ENCODE data around the gene PRXL2A. TPM values are rescaled to one million over a fixed set of nuclear protein-coding genes. Genes with fewer than 3 reads are reported as not detected.
"Not testable (repeated sequence)": the region's sequence is repeated elsewhere in the genome, so short reads cannot be mapped to it uniquely, and the experiment has no call there.

PRXL2A gene, protein sequence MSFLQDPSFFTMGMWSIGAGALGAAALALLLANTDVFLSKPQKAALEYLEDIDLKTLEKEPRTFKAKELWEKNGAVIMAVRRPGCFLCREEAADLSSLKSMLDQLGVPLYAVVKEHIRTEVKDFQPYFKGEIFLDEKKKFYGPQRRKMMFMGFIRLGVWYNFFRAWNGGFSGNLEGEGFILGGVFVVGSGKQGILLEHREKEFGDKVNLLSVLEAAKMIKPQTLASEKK
- 0.90 and 17.7 TPM in 2 replicates for total RNA-seq (ENCODE audit: low replicate concordance)

DNA sequence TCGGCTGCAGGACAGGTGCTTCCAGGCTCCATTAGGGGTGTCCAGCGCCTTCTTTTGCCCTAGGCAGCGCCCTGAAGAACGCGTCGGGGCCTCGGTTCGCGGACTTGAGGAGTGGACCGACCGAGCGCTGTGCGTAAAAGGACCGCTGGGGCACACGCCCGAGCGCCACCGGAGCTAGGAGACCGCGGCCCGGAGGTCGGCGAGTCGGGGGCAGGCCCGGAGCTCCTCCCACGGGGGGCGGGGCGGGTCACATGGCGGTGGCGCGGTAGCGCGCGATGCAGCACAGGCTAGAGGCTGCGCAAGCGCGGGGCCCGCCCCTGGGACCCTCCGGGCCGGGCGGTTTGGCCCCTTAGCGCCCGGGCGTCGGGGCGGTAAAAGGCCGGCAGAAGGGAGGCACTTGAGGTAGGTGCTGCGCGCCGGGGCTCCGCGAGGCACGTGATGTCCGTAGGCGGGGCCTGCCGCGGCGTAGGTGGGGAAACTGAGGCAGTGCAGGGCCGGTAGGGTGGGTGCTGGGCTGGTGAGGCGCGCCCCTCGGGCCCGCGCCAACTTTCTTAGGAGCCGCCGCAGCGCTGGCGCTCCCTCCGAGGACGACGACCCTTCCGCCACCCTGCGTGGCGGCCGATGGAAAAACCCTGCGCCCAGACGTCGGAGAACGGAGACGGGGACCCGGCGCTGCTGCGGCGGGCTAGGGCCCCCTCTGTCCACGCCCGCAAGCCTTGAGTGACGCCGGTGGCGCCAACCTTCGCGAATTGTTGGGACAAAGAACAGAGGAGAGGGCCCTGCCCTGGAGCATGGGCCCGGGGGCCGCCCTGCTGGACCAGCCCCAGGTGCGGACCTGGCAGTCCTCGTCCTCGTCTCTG, at the start of gene PRXL2A:
PRXL2A (plus strand) TSS at position 310 of the 860 bp plus-strand sequence. CDS start 11,917 bp downstream, outside the sequence.
- peak within 1 kb of the TSS; percentile 50 for H3K4me3 ChIP-seq (ENCODE audit: low read depth, low read length)
- TF ChIP-seq, protein P1, sequence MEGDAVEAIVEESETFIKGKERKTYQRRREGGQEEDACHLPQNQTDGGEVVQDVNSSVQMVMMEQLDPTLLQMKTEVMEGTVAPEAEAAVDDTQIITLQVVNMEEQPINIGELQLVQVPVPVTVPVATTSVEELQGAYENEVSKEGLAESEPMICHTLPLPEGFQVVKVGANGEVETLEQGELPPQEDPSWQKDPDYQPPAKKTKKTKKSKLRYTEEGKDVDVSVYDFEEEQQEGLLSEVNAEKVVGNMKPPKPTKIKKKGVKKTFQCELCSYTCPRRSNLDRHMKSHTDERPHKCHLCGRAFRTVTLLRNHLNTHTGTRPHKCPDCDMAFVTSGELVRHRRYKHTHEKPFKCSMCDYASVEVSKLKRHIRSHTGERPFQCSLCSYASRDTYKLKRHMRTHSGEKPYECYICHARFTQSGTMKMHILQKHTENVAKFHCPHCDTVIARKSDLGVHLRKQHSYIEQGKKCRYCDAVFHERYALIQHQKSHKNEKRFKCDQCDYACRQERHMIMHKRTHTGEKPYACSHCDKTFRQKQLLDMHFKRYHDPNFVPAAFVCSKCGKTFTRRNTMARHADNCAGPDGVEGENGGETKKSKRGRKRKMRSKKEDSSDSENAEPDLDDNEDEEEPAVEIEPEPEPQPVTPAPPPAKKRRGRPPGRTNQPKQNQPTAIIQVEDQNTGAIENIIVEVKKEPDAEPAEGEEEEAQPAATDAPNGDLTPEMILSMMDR (IDR thresholded peaks at IDR 0.05; ENCODE audit: insufficient read depth, low read length), result no peak
- no peak for DNase-seq (ENCODE audit: low read depth)

DNA sequence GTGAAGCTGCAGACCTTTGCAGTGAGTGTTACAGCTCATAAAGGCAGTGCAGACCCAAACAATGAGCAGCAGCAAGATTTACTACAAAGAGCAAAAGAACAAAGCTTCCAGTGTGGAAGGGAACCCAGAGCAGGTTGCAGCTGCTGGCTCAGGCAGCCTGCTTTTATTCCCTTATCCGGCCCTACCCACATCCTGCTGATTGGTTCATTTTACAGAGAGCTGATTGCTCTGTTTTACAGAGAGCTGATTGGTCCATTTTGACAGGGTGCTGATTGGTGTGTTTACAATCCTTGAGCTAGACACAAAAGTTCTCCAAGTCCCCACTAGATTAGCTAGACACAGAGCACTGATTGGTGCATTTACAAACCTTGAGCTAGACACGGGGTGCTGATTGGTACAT, 49.4 kb upstream of the PRXL2A start:
- DNase-seq (ENCODE audit: low read depth); H3K4me3 ChIP-seq (ENCODE audit: low read depth, low read length): not testable (repeated sequence)

DNA sequence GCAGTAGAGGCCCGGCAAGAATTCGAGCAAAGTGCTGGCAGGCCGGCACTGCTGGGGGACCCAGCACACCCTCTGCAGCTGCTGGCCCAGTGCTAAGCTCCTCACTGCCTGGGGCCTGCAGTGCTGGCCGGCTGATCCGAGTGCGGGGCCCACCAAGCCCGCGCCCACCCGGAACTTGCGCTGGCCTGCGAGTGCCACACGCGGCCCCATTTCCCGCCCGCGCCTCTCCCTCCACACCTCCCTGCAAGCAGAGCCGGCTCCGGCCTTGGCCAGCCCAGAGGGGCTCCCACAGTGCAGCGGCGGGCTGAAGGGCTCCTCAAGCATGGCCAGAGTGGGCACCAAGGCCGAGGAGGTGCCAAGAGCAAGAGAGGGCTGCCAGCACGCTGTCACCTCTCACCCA, 48.7 kb upstream of the PRXL2A start:
- TF ChIP-seq, protein P1 (IDR thresholded peaks at IDR 0.05; ENCODE audit: insufficient read depth, low read length), result no peak
- DNase-seq (ENCODE audit: low read depth), result no peak
- no peak overlapping the region for H3K4me3 ChIP-seq (ENCODE audit: low read depth, low read length)

DNA sequence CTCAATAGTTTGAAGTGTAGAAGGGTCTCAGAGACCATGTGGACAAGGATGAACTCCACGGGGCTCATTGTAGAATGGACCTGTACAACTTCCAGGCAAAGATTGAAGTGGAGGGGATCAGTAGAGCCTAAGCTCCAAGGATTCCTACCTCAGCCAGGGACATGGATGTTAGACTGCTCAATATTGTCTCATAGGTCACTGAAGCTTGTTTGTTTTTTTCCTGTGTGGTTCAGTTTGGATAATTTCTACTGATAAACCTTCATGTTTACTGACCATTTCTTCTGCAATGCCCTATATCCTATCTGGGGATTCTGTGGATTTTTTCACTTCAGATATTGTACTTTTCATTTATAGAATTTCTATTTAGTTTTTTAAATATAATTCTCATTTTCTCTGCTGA, 42.8 kb upstream of the PRXL2A start:
- TF ChIP-seq, protein P1 (IDR thresholded peaks at IDR 0.05; ENCODE audit: insufficient read depth, low read length), result no peak
- no peak for DNase-seq (ENCODE audit: low read depth)
- no peak overlapping the region for H3K4me3 ChIP-seq (ENCODE audit: low read depth, low read length)

DNA sequence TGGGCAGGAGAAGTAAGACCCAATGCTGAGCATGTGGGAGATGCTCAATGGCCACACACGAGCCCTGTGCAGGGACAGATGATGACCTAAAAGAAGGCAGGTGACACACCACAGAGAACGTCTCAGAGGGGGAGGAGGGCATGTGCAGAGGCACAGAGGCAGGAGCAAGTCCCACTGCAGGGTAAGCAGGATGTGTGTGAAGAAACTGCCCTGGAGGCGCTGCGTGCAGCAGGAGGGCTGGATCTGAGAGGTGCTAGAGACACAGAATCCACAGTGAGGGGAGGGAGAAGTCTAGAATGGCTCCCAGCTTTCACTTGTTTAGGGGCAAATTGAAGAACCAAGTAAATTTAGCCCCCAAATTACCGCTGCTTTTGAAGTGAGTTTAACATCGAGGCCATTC, 36.9 kb upstream of the PRXL2A start:
- DNase-seq (ENCODE audit: low read depth), result no peak
- no peak overlapping the region for H3K4me3 ChIP-seq (ENCODE audit: low read depth, low read length)
- TF ChIP-seq, protein P1 (IDR thresholded peaks at IDR 0.05; ENCODE audit: insufficient read depth, low read length), result no peak

DNA sequence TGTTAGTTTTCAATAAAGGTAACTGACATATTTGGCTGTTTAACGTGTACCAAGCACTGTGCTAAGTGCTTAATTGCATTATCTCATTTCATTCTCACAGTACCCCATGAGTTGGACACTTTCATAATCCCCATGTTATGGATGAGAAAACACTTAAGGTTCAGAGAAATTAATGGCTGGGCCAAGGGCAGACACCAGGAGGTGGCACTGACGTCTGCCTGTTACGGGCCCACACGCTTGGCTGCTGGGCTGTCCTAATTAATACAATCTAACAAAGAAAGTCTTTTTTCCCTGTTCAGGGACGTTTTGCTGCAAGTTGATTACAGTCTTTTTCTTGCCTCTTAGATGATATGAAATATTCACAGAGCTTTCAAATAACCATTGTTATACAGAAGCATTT, 35.7 kb upstream of the PRXL2A start:
- no peak overlapping the region for H3K4me3 ChIP-seq (ENCODE audit: low read depth, low read length)
- DNase-seq (ENCODE audit: low read depth), result no peak

DNA sequence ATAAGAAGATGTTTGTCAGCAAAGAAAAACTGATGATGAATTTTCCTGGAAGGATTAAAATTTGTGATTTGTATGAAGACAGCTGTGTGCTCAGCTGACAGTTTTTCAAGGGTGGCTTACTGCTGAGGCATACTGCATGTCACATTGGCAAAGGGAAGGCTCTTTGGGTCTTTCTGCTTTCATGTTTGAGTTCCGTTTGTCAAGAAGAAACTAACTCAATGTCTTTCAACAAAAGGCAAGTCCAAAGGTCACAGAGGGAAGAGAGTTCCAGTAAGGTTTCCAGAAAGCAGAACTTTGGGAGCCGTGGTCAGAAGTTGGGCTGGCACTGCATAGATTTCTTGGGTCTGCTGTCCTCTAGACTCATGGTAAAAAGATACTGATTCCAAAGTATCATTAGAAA, 34.8 kb upstream of the PRXL2A start:
- no peak for DNase-seq (ENCODE audit: low read depth)
- no peak overlapping the region for H3K4me3 ChIP-seq (ENCODE audit: low read depth, low read length)
- TF ChIP-seq, protein P1 (IDR thresholded peaks at IDR 0.05; ENCODE audit: insufficient read depth, low read length), result no peak

More for the DNA sequence above, 35.7 kb upstream of the PRXL2A start:
- TF ChIP-seq, protein P1 (IDR thresholded peaks at IDR 0.05; ENCODE audit: insufficient read depth, low read length), result no peak

Data from fibroblast of the aortic adventitia (primary cell).